Globus pallidus (tissue), 1 donor: ENCODE results near the gene AARS2.

Experiments used
- DNase-seq: peaks from one replicate; pipeline ENCODE4 v3.0.0-alpha.2; 2015; ENCODE audit warnings: low spot score

AARS2 gene

GRCh38 chr6:44262467-44263353 is 50.4 kb downstream of the AARS2 start:
- DNase-seq = no peak

GRCh38 chr6:44261581-44261980 is 51.6 kb downstream of the AARS2 start:
- no peak for DNase-seq

- no peak for DNase-seq
Measured at GRCh38 chr6:44260451-44261297, 52.5 kb downstream of the AARS2 start.

GRCh38 chr6:44260011-44260410 is 53.1 kb downstream of the AARS2 start:
- DNase-seq = no peak

GRCh38 chr6:44258921-44259320 is 54.2 kb downstream of the AARS2 start:
- DNase-seq = no peak

GRCh38 chr6:44258325-44258863 is 54.8 kb downstream of the AARS2 start:
- DNase-seq = no peak

GRCh38 chr6:44257753-44258324 is 55.3 kb downstream of the AARS2 start:
- no peak for DNase-seq

- DNase-seq = peak; percentile 95
Measured at GRCh38 chr6:44257025-44257752, 56.0 kb downstream of the AARS2 start, which contains the start of gene SLC35B2. SLC35B2 (minus strand) TSS chr6:44257528; CDS start chr6:44257410, 118 bp downstream.

- DNase-seq = no peak
Measured at GRCh38 chr6:44256775-44257024, 56.4 kb downstream of the AARS2 start.

GRCh38 chr6:44255871-44256774 is 57.0 kb downstream of the AARS2 start:
- no peak for DNase-seq

- no peak for DNase-seq
Measured at GRCh38 chr6:44255105-44255808, 57.9 kb downstream of the AARS2 start.

GRCh38 chr6:44254191-44255104 is 58.7 kb downstream of the AARS2 start:
- DNase-seq = no peak

GRCh38 chr6:44253307-44254101 is 59.6 kb downstream of the AARS2 start:
- DNase-seq = no peak

- no peak for DNase-seq
Measured at GRCh38 chr6:44251576-44252524, 61.3 kb downstream of the AARS2 start.

GRCh38 chr6:44250718-44251123 is 62.4 kb downstream of the AARS2 start:
- no peak for DNase-seq

- DNase-seq = no peak
Measured at GRCh38 chr6:44250067-44250717, 63.0 kb downstream of the AARS2 start.
